Measurements from ENCODE around the gene NF2.

The NF2 gene

DNA sequence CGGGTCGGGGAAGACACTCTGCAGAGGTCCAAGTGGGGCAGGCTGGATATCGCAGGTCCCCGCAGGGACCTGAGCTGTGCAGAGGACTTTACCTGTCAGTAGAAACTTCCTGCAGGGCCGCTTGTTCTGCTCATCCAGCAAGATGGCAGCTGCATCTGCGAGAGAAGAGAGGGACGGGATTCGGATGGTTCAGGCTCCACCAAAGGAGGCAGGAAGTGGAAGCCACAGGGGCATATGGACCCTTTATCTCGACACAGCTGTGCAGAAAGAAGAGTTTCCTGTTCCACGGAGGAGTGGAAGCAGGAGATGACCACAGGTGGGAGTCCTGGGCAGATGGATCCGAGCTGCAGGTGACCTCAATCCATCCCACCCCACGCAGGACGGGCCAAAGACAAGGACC lies 138.9 kb downstream of the NF2 start:
- no peak overlapping the region for H3K4me3 ChIP-seq (ENCODE audit: low read depth, low read length)
- no peak for TF ChIP-seq CTCF (IDR thresholded peaks at IDR 0.05; ENCODE audit: borderline replicate concordance, insufficient read depth, low read depth, low read length)

DNA sequence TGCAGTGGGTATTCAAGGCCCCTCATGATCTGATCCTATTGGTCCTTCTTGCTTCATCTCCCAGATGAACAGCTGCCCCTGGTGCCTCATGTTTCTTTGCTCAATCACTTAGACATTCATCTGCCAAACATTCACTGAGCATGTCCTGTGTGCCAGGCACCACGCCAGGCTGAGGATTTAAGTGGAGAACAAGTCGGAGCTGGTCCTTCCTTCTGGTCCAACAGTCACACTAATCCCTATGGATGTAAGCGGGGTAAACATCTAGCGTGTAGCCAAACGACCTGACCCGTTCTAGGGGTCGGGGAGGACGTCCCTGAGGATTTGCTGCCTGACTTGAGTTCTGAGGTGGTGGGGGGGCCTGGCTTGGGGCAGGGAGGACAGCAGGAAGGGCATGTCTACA lies 141.5 kb downstream of the NF2 start:
- no peak for TF ChIP-seq CTCF (IDR thresholded peaks at IDR 0.05; ENCODE audit: borderline replicate concordance, insufficient read depth, low read depth, low read length)
- H3K4me3 ChIP-seq (ENCODE audit: low read depth, low read length) = no peak overlapping the region

DNA sequence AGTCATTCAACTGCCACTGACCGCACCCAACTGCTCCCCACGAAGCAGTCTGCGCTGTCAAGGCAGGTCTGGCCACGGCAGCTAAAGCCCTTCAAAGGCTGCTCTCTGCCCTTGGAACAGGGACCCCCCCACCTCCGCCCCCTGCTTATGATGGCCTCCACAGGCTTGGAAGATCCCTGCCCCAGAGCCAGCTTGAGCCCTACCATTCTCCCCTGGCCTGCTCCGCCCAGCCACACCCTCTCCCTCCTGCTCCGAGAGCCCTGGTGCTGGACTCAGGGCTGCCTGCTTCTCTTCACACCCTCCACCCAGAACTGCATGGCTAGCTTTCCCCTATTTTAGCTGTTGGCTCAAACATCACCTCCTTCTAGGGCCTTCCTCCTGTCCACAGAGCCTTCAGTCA lies 144.4 kb downstream of the NF2 start:
- H3K4me3 ChIP-seq (ENCODE audit: low read depth, low read length) = no peak overlapping the region
- TF ChIP-seq CTCF (IDR thresholded peaks at IDR 0.05; ENCODE audit: borderline replicate concordance, insufficient read depth, low read depth, low read length) = no peak
